Measurements from ENCODE around the gene RABGAP1. TPM values are rescaled to one million over a fixed set of nuclear protein-coding genes. Genes with fewer than 3 reads are reported as not detected.

Gene RABGAP1
- total RNA-seq, 2 experiments from 2014 or later = 19.8 to 22.0 TPM

GRCh38 chr9:123061216-123061615 is 120.4 kb downstream of the RABGAP1 start:
- POLR2A ChIA-PET = no interaction called here
- H3K36me3 Mint-ChIP-seq (ENCODE audit: low read depth) = peaks cover under 1% of the 10 kb centered on the region
- no peaks in the 10 kb centered on the region for H3K9me3 Mint-ChIP-seq
- no peaks in the 10 kb centered on the region for H3K27me3 Mint-ChIP-seq
- ATAC-seq = no peak
- H3K4me1 Mint-ChIP-seq (ENCODE audit: low read depth) = peaks cover 5% of the 10 kb centered on the region
- intact Hi-C loops (cut with micrococcal nuclease) = no loop called here
- no peak overlapping the region for H3K4me3 Mint-ChIP-seq
- DNase-seq = no peak
- H3K27ac Mint-ChIP-seq = no peak overlapping the region
- TF ChIP-seq CTCF (IDR thresholded peaks at IDR 0.05) = no peak
- CTCF ChIA-PET = no interaction called here

GRCh38 chr9:123062351-123063176 is 121.7 kb downstream of the RABGAP1 start:
- no peaks in the 10 kb centered on the region for H3K27me3 Mint-ChIP-seq
- intact Hi-C loops (cut with micrococcal nuclease) = no loop called here
- peaks cover 10% of the 10 kb centered on the region for H3K36me3 Mint-ChIP-seq (ENCODE audit: low read depth)
- H3K9me3 Mint-ChIP-seq = no peaks in the 10 kb centered on the region
- no peak for ATAC-seq
- H3K4me1 Mint-ChIP-seq (ENCODE audit: low read depth) = peaks cover 5% of the 10 kb centered on the region
- POLR2A ChIA-PET = no interaction called here
- no peak overlapping the region for H3K4me3 Mint-ChIP-seq
- H3K27ac Mint-ChIP-seq = no peak overlapping the region
- CTCF ChIA-PET = interaction anchor here (0.9 to 1.6 kb wide), 3 partner anchors 10 to 287 kb away, joined by 3 to 5 read pairs (median 3); no protein-coding TSS in a partner anchor
- TF ChIP-seq CTCF (IDR thresholded peaks at IDR 0.05) = no peak
- DNase-seq = no peak

GRCh38 chr9:123063177-123063598 is 122.4 kb downstream of the RABGAP1 start:
- Mint-ChIP-seq H3K36me3 (ENCODE audit: low read depth) (peaks cover 10% of the 10 kb centered on the region), H3K27me3 (no peaks in the 10 kb centered on the region)
- no peak for ATAC-seq

GRCh38 chr9:123063896-123064295 is 123.1 kb downstream of the RABGAP1 start:
- Mint-ChIP-seq H3K4me3 (no peak overlapping the region), H3K4me1 (ENCODE audit: low read depth) (peaks cover 6% of the 10 kb centered on the region), H3K27me3 (no peaks in the 10 kb centered on the region), H3K36me3 (ENCODE audit: low read depth) (peaks cover 10% of the 10 kb centered on the region), H3K27ac (no peak overlapping the region), H3K9me3 (no peaks in the 10 kb centered on the region)
- POLR2A ChIA-PET = interaction anchor here (1.5 kb wide), 1 partner anchor 10 kb away, joined by 3 read pairs; no protein-coding TSS in a partner anchor
- ATAC-seq = no peak
- intact Hi-C loops (cut with micrococcal nuclease) = no loop called here
- CTCF ChIA-PET = interaction anchor here (1.2 to 1.6 kb wide), 2 partner anchors 11 to 143 kb away, joined by 3 to 5 read pairs; no protein-coding TSS in a partner anchor
- DNase-seq = no peak
- TF ChIP-seq CTCF (IDR thresholded peaks at IDR 0.05) = no peak

More at GRCh38 chr9:123063177-123063598, 122.4 kb downstream of the RABGAP1 start:
- ChIA-PET POLR2A (no interaction called here), CTCF (interaction anchor here (0.9 to 1.6 kb wide), 3 partner anchors 11 to 287 kb away, joined by 3 to 5 read pairs (median 3); no protein-coding TSS in a partner anchor)
- H3K27ac Mint-ChIP-seq = no peak overlapping the region
- H3K4me3 Mint-ChIP-seq = no peak overlapping the region
- intact Hi-C loops (cut with micrococcal nuclease) = no loop called here
- TF ChIP-seq CTCF (IDR thresholded peaks at IDR 0.05) = no peak
- H3K4me1 Mint-ChIP-seq (ENCODE audit: low read depth) = peaks cover 5% of the 10 kb centered on the region
- H3K9me3 Mint-ChIP-seq = no peaks in the 10 kb centered on the region
- no peak for DNase-seq

GRCh38 chr9:123064716-123065115 is 123.9 kb downstream of the RABGAP1 start:
- no peak for TF ChIP-seq CTCF (IDR thresholded peaks at IDR 0.05)
- Mint-ChIP-seq H3K27ac (no peak overlapping the region), H3K4me3 (no peak overlapping the region), H3K36me3 (ENCODE audit: low read depth) (peaks cover 10% of the 10 kb centered on the region), H3K27me3 (no peaks in the 10 kb centered on the region), H3K9me3 (no peaks in the 10 kb centered on the region), H3K4me1 (ENCODE audit: low read depth) (peaks cover 4% of the 10 kb centered on the region)
- ChIA-PET CTCF (no interaction called here), POLR2A (interaction anchor here (1.5 kb wide), 1 partner anchor 9 kb away, joined by 3 read pairs; no protein-coding TSS in a partner anchor)
- DNase-seq = no peak
- intact Hi-C loops (cut with micrococcal nuclease) = no loop called here
- ATAC-seq = no peak
